Measurements from ENCODE around the gene NOL3.

DNA sequence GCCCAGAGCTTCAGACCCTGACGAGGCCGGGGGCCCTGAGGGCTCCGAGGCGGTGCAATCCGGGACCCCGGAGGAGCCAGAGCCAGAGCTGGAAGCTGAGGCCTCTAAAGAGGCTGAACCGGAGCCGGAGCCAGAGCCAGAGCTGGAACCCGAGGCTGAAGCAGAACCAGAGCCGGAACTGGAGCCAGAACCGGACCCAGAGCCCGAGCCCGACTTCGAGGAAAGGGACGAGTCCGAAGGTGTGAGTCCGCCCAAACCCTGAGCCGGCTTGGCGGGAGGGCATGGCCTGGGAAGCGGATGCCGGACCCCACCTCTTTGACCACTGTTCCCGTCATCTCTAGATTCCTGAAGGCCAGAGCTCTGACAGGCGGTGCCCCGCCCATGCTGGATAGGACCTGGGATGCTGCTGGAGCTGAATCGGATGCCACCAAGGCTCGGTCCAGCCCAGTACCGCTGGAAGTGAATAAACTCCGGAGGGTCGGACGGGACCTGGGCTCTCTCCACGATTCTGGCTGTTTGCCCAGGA is 4.4 kb downstream of the NOL3 start:
- TF ChIP-seq, protein P1, sequence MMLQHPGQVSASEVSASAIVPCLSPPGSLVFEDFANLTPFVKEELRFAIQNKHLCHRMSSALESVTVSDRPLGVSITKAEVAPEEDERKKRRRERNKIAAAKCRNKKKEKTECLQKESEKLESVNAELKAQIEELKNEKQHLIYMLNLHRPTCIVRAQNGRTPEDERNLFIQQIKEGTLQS (IDR thresholded peaks at IDR 0.05): no peak
- TF ChIP-seq, protein P2, sequence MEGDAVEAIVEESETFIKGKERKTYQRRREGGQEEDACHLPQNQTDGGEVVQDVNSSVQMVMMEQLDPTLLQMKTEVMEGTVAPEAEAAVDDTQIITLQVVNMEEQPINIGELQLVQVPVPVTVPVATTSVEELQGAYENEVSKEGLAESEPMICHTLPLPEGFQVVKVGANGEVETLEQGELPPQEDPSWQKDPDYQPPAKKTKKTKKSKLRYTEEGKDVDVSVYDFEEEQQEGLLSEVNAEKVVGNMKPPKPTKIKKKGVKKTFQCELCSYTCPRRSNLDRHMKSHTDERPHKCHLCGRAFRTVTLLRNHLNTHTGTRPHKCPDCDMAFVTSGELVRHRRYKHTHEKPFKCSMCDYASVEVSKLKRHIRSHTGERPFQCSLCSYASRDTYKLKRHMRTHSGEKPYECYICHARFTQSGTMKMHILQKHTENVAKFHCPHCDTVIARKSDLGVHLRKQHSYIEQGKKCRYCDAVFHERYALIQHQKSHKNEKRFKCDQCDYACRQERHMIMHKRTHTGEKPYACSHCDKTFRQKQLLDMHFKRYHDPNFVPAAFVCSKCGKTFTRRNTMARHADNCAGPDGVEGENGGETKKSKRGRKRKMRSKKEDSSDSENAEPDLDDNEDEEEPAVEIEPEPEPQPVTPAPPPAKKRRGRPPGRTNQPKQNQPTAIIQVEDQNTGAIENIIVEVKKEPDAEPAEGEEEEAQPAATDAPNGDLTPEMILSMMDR (IDR thresholded peaks at IDR 0.05; ENCODE audit: low read depth, low read length, missing input control): no peak
- TF ChIP-seq, protein P3, sequence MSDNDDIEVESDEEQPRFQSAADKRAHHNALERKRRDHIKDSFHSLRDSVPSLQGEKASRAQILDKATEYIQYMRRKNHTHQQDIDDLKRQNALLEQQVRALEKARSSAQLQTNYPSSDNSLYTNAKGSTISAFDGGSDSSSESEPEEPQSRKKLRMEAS (IDR thresholded peaks at IDR 0.05): no peak
- TF ChIP-seq, protein P4, sequence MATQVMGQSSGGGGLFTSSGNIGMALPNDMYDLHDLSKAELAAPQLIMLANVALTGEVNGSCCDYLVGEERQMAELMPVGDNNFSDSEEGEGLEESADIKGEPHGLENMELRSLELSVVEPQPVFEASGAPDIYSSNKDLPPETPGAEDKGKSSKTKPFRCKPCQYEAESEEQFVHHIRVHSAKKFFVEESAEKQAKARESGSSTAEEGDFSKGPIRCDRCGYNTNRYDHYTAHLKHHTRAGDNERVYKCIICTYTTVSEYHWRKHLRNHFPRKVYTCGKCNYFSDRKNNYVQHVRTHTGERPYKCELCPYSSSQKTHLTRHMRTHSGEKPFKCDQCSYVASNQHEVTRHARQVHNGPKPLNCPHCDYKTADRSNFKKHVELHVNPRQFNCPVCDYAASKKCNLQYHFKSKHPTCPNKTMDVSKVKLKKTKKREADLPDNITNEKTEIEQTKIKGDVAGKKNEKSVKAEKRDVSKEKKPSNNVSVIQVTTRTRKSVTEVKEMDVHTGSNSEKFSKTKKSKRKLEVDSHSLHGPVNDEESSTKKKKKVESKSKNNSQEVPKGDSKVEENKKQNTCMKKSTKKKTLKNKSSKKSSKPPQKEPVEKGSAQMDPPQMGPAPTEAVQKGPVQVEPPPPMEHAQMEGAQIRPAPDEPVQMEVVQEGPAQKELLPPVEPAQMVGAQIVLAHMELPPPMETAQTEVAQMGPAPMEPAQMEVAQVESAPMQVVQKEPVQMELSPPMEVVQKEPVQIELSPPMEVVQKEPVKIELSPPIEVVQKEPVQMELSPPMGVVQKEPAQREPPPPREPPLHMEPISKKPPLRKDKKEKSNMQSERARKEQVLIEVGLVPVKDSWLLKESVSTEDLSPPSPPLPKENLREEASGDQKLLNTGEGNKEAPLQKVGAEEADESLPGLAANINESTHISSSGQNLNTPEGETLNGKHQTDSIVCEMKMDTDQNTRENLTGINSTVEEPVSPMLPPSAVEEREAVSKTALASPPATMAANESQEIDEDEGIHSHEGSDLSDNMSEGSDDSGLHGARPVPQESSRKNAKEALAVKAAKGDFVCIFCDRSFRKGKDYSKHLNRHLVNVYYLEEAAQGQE (IDR thresholded peaks at IDR 0.05): no peak

All from liver (tissue), 3 donors.